Fibroblast of lung (primary cell): Measurements from ENCODE around the gene ZNF804A.

Experiments
- EZH2 ChIP-seq: IDR thresholded peaks from 2 replicates; pipeline ENCODE4 v1.5.1; 2012; ENCODE audit warnings: low read length, control low read depth, mild to moderate bottlenecking; ENCODE audit errors: missing control alignments
- TF ChIP-seq, protein P1 (sequence below), 2 donors: IDR thresholded peaks in 1 of 2; conservative IDR thresholded peaks in 1 of 2; 1 replicate in 1 of 2; 2 replicates in 1 of 2; pipeline ENCODE4 v1.5.1; 2011 to 2012; ENCODE audit warnings: low read length in 2 of 2, control low read depth in 1 of 2, inconsistent platforms in 1 of 2, low read depth in 1 of 2, mild to moderate bottlenecking in 1 of 2

DNA sequence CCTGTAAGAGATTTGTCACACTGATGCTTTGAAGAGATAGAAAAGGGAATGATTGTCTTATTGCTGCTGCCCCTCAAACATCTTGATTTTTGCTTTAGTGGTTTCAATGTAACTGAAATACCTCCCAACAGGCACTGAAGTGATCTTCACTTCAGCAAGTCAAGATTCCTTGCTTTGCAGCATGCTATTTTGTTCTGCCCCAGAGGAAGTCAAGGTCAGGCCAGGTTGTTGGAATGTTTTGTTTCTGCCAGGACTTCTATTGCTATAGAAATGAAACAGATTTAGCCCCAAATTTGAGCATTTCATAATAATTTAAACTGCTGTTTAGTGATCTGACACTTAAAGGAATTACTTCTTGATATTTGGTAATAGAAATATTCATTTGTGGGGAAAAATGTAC lies 277.6 kb downstream of the ZNF804A start:
- TF ChIP-seq, protein P1, sequence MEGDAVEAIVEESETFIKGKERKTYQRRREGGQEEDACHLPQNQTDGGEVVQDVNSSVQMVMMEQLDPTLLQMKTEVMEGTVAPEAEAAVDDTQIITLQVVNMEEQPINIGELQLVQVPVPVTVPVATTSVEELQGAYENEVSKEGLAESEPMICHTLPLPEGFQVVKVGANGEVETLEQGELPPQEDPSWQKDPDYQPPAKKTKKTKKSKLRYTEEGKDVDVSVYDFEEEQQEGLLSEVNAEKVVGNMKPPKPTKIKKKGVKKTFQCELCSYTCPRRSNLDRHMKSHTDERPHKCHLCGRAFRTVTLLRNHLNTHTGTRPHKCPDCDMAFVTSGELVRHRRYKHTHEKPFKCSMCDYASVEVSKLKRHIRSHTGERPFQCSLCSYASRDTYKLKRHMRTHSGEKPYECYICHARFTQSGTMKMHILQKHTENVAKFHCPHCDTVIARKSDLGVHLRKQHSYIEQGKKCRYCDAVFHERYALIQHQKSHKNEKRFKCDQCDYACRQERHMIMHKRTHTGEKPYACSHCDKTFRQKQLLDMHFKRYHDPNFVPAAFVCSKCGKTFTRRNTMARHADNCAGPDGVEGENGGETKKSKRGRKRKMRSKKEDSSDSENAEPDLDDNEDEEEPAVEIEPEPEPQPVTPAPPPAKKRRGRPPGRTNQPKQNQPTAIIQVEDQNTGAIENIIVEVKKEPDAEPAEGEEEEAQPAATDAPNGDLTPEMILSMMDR (conservative IDR thresholded peaks at IDR 0.05 in 1 of 2, IDR thresholded peaks at IDR 0.05 in 1 of 2; ENCODE audit: low read depth in 1 of 2, low read length in 2 of 2), result no peak
- no peak for TF ChIP-seq EZH2
